Transverse colon (tissue), 3 donors: ENCODE results near the gene TMC7.

Source experiments
- CTCF ChIP-seq, 5 experiments: fragments of 200-600 bp in 3 of 5; fragments of 450-650 bp in 2 of 5; sonication (generic) in 3 of 5; IDR thresholded peaks; 1 replicate in 2 of 5; 2 replicates in 3 of 5; pipeline ENCODE4 v1.5.1; 2016 to 2017; ENCODE audit warnings: antibody characterized with exemption in 5 of 5, inconsistent platforms in 3 of 5, mild to moderate bottlenecking in 2 of 5, moderate library complexity in 1 of 5
- EP300 ChIP-seq: sonication (generic); formaldehyde crosslinking; IDR thresholded peaks from one replicate; pipeline ENCODE4 v1.6.1; 2017; ENCODE audit warnings: antibody characterized with exemption, low read depth

GRCh38 chr16:19085679-19086200 is 102.0 kb downstream of the TMC7 start:
- TF ChIP-seq EP300 (no peak), CTCF (IDR thresholded peaks at IDR 0.05) (no peak)
